Endothelial cell of umbilical vein (primary cell): ENCODE measurements around the gene BRD1.

ENCODE experiments used
- CTCF ChIP-seq, 2 donors: IDR thresholded peaks; 1 replicate in 1 of 2; 2 replicates in 1 of 2; pipeline ENCODE4 v1.5.1; 2011; ENCODE audit warnings: low read length in 2 of 2, mild to moderate bottlenecking in 2 of 2, moderate library complexity in 2 of 2, control low read depth in 1 of 2, inconsistent platforms in 1 of 2, low read depth in 1 of 2; ENCODE audit not compliant: insufficient read depth in 1 of 2; ENCODE audit errors: extremely low read depth in 1 of 2
- POLR2A ChIP-seq: IDR thresholded peaks from 2 replicates; pipeline ENCODE4 v1.6.1; 2012; ENCODE audit warnings: low read depth, mild to moderate bottlenecking, control low read depth, low read length
- POLR2AphosphoS5 ChIP-seq: IDR thresholded peaks from 2 replicates; pipeline ENCODE4 v1.6.1; 2012; ENCODE audit warnings: low read depth, mild to moderate bottlenecking, control low read depth, low read length, moderate library complexity; ENCODE audit not compliant: insufficient read depth

GRCh38 chr22:49792107-49792506 is 35.6 kb downstream of the BRD1 start:
- no peak for TF ChIP-seq CTCF (IDR thresholded peaks at IDR 0.05; ENCODE audit: extremely low read depth in 1 of 2, insufficient read depth in 1 of 2, low read depth in 1 of 2, low read length in 2 of 2)
- no peak for TF ChIP-seq POLR2A
- TF ChIP-seq POLR2AphosphoS5, result no peak
